ENCODE measurements around the gene HOXA3.

The HOXA3 gene

DNA sequence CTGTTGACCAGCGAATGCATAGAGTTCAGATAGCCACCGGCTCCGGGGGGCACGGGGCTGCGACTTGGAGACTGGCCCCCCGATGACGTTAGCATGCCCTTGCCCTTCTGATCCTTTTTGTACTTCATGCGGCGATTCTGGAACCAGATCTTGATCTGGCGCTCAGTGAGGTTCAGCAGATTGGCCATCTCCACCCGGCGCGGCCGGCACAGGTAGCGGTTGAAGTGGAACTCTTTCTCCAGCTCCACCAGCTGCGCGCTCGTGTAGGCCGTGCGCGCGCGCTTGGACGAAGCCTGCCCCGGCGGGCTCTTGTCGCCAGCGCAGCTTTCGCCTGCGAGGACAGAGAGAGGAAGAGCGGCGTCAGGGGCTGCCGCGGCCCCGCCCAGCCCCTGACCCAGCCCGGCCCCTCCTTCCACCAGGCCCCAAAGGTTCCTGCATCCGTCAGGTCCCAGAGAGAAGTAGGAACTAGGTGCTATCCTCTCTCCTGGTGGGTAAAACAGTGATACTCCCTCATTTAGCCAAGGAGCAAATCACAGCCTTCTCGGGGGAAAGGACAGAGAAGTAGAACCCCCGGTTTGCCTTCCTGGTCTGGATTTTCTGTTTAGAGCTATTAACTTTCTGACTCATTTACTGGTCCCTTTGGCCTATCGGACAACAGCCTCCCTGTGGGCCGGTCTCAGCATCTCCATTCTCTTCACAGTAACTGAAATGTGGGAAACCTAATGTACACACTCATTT is 43.8 kb downstream of the HOXA3 start:
- Histone ChIP-seq H3K4me1 (ENCODE audit: insufficient read depth, low read length) (peaks cover 9% of the 10 kb centered on the region; the same call in 1 of the 2 replicates), H3K36me3 (ENCODE audit: insufficient read depth, low read length) (no peaks in the 10 kb centered on the region), H3K27me3 (ENCODE audit: insufficient read depth, low read length) (peaks cover 100% of the 10 kb centered on the region), H3K4me3 (ENCODE audit: low read length) (no peak overlapping the region; the same call in 1 of the 2 replicates), H3K9ac (ENCODE audit: low read depth, low read length) (no peak overlapping the region), H3K27ac (ENCODE audit: low read depth, low read length) (no peak overlapping the region), H3K9me3 (ENCODE audit: insufficient read depth, low read depth, low read length) (no peaks in the 10 kb centered on the region)
- WGBS = 3% methylated on average over 40 of the region's 41 CpGs

DNA sequence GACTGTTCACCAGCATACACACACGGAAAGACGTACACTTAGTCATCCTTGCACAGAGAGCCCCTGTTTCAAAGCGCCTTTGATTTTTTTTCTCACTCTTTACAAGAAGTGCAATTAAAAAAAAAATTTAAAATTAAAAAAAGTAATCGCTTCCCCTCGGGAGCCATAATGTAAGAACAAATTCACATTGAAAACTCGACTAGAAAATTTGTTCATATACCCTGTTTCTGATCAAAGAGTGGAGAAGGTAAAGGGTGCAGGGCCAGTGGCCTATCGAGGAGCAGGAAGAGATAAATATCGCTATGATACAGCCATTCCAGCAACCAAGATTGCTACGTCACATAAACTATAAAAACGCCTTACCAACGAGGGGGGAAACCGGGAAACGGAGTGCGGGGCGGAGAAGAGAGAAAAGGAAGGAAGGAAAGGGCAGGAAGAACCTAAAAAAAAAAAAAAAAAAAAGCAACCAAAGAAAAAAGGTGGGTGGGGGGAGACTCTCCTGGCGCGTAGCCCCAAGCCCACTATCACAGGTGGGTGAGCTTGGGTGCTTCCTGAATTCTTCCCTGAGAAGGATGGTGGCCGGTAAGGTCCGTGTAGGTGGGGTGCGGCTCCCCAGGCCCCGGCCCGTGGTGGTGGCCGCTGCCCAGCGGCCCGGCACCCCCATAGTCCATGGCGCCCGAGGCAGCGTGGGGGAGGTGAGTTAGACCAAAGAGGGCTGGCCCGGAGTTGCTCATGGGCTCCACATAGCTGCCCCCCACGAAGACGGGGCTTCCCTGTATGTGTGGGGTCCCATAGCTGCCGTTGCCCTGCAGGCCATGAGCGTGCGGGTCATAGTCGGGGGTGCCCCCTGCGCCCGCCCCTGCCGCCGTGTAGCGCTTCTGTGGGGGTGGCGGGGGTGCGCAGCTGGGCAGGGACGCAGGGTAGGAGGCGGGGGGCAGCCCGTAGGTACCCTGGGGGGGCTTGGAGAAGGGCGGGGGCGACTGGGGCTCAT is 44.7 kb downstream of the HOXA3 start:
- no peak overlapping the region for H3K4me3 ChIP-seq (ENCODE audit: low read length)
- H3K36me3 ChIP-seq (ENCODE audit: insufficient read depth, low read length) = no peaks in the 10 kb centered on the region
- H3K4me1 ChIP-seq (ENCODE audit: insufficient read depth, low read length) = peaks cover 9% of the 10 kb centered on the region; the same call in 1 of the 2 replicates
- no peaks in the 10 kb centered on the region for H3K9me3 ChIP-seq (ENCODE audit: insufficient read depth, low read depth, low read length)
- H3K9ac ChIP-seq (ENCODE audit: low read depth, low read length) = no peak overlapping the region
- 5% methylated on average over 43 of the region's 47 CpGs for WGBS
- no peak overlapping the region for H3K27ac ChIP-seq (ENCODE audit: low read depth, low read length)
- H3K27me3 ChIP-seq (ENCODE audit: insufficient read depth, low read length) = peaks cover 100% of the 10 kb centered on the region

DNA sequence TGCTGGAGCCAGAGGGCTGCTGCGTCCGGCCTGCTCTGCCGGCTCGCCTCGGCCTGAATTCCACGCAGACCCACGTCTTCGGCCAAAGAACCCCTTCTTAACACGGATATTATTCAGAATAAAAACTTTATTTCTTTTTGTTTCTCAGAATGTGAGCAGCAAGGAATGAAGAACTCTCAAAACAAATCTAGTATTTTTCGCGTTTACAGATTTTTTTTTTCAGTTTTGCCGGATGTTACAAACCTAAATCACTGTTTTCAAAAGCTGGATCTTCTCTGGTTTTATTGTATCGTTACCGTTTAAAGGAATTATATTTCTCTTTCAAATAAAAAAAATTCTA is 45.5 kb downstream of the HOXA3 start:
- no peaks in the 10 kb centered on the region for H3K36me3 ChIP-seq (ENCODE audit: insufficient read depth, low read length)
- WGBS = 4% methylated on average over 12 of the region's 14 CpGs
- H3K9ac ChIP-seq (ENCODE audit: low read depth, low read length) = no peak overlapping the region
- no peaks in the 10 kb centered on the region for H3K9me3 ChIP-seq (ENCODE audit: insufficient read depth, low read depth, low read length)
- no peak overlapping the region for H3K27ac ChIP-seq (ENCODE audit: low read depth, low read length)
- H3K4me3 ChIP-seq (ENCODE audit: low read length) = peak overlapping the region; percentile 20; the same call in 1 of the 2 replicates
- peaks cover 100% of the 10 kb centered on the region for H3K27me3 ChIP-seq (ENCODE audit: insufficient read depth, low read length)
- H3K4me1 ChIP-seq (ENCODE audit: insufficient read depth, low read length) = peaks cover 9% of the 10 kb centered on the region; the same call in 1 of the 2 replicates

DNA sequence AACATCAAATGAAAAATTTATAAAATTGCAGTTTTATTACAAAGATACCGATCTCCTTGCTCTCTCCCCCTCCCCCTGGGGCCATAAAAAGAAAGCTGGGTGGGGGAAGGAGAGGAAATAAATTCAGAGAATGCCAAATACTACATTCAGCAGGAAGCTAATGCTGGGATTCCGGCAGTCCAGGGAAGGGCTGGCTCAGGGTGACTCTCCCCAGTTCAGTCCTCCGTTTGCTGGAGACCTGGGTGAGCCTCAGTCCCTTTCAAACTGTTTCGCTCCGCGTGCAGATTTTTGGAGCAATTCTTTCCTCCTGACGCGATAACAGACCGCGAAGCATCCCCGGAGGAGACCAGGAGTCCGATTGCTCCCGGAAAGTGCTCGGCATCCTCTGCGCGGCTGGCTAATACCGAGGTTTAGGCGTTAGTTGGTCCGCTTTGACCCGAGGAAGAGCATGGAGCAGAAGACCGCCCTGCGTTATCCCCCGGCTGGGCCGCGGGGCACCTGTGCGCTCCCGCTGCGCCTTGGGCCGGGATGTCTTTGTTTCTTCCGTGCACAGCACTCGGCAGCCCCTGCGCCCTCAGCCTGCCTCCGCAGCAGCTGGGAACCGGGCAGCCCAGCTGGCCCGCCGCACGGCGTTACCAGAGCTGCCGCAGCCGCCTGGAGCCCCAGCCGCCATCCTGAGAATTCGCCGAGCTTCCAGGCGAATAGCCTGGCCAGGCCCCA is 46.0 kb downstream of the HOXA3 start:
- Histone ChIP-seq H3K4me1 (ENCODE audit: insufficient read depth, low read length) (peaks cover 13% of the 10 kb centered on the region), H3K9me3 (ENCODE audit: insufficient read depth, low read depth, low read length) (no peaks in the 10 kb centered on the region), H3K4me3 (ENCODE audit: low read length) (peak overlapping the region; percentile 20; the same call in 1 of the 2 replicates), H3K27ac (ENCODE audit: low read depth, low read length) (no peak overlapping the region), H3K27me3 (ENCODE audit: insufficient read depth, low read length) (peaks cover 100% of the 10 kb centered on the region), H3K9ac (ENCODE audit: low read depth, low read length) (no peak overlapping the region), H3K36me3 (ENCODE audit: insufficient read depth, low read length) (no peaks in the 10 kb centered on the region)
- under 1% methylated on average over 43 of the region's 44 CpGs for WGBS

DNA sequence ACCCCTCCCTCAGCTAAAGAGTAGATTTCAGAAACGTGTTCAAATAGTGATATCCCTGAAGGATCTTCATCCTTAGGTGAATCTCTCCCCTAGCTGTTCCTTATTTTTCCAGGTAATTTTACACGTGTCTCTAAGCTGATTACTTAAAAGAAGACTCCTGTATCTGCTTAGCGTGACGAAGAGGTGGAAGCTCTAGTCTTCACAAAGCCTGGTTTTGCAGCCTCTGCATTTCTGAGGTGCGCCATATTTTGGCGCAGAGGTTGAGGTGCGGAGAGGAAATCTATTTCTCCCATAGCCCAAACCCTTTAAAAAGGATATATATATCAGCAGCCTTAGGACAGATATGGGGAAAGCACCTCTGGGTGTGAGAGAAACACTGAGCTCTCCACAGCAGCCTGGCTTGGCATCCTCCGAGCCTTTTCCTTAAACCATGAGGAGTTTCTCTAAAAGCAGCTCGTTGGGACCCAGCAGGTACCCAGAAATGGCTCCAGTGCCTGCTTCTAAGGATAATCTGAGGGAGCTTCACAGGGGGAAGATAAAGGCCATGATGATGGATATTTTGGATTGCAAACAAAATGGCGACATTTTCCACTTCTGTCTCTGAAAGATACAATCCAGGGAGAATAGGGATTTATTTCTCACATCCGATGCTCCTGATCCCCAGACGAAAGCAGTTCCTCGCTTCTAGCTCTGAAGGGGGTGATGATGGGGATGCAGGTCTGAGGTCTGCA is 46.9 kb downstream of the HOXA3 start:
- Histone ChIP-seq H3K27ac (ENCODE audit: low read depth, low read length) (no peak overlapping the region), H3K9ac (ENCODE audit: low read depth, low read length) (no peak overlapping the region), H3K4me1 (ENCODE audit: insufficient read depth, low read length) (peaks cover 18% of the 10 kb centered on the region), H3K9me3 (ENCODE audit: insufficient read depth, low read depth, low read length) (no peaks in the 10 kb centered on the region), H3K27me3 (ENCODE audit: insufficient read depth, low read length) (peaks cover 100% of the 10 kb centered on the region), H3K4me3 (ENCODE audit: low read length) (no peak overlapping the region), H3K36me3 (ENCODE audit: insufficient read depth, low read length) (no peaks in the 10 kb centered on the region)
- WGBS = 9% methylated on average over 11 of the region's 13 CpGs

DNA sequence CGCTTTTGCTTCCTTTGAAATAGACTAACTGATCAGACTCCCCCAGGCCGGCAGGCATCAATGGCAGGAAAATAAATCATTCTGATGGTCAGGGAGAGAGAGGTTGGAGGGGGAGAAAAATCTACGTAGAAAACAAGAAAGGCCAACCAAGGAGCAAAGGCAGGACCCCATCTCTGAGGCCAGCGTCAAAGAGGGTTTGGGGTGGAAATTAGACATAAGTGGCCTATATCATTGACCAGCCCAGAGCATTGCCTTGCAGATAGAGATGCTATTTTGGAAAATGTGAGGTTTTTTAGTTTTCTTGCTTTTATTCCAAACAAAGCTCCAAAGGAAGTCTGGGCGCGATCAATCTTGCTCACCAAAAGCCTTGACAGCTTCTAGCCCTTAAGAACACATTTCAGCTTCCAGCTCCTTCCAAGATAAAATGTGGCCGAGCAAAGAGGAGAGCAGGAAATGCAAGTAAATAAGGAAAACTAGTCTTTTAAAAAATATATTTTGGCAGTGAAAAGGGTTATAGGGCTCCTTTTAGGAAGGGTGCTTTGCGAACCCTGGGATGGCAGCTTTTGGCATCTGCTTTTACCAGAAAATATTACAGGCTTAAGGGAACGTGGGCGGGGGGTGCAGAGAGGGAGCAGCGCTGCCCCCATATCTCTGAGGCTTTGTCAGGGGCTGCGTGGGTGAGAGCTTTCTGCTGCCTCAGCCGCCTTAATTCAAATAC is 47.9 kb downstream of the HOXA3 start:
- WGBS = 18% methylated on average over 13 of the region's 13 CpGs
- H3K4me3 ChIP-seq (ENCODE audit: low read length) = no peak overlapping the region; the same call in 1 of the 2 replicates
- H3K27ac ChIP-seq (ENCODE audit: low read depth, low read length) = no peak overlapping the region
- peaks cover 100% of the 10 kb centered on the region for H3K27me3 ChIP-seq (ENCODE audit: insufficient read depth, low read length)
- H3K36me3 ChIP-seq (ENCODE audit: insufficient read depth, low read length) = no peaks in the 10 kb centered on the region
- H3K9me3 ChIP-seq (ENCODE audit: insufficient read depth, low read depth, low read length) = no peaks in the 10 kb centered on the region
- H3K9ac ChIP-seq (ENCODE audit: low read depth, low read length) = no peak overlapping the region
- peaks cover 25% of the 10 kb centered on the region for H3K4me1 ChIP-seq (ENCODE audit: insufficient read depth, low read length)

DNA sequence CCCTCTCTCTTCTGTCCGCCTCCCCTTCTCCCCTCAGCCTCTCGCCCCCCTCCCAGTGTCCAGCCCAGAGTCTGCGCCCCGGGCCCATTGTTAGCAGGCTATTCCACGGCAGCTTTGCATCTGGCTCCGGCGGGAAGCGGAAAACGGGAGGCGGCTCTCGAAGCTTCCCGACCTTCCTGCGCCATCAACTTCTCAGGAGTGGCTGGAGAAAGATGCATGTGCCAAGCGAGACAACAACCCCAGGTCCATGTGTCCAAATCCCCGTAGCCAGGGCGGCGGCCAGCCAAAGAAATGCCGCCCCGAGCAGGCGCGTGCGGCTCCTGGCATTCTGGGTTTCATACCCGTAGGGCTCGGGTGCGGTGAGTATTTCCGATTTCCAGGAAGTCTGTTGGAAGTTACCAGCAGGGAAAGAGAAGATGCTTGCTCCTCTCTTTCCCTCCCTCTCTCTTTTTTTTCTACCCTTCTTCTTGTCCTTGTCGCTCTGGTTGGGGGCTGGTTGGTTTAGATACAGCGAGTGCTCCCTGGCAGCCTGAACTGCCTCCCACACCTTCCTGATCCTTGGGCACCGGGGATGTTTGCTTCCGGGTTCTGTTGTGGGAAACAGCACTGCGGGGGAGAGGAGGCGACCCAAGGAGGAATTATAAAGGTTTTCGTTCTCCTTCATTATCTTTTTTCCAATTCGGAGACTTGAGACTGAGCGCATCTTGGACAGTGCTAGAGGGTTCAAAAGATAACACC is 48.7 kb downstream of the HOXA3 start:
- H3K4me1 ChIP-seq (ENCODE audit: insufficient read depth, low read length) = peaks cover 30% of the 10 kb centered on the region
- no peak overlapping the region for H3K27ac ChIP-seq (ENCODE audit: low read depth, low read length)
- peaks cover 100% of the 10 kb centered on the region for H3K27me3 ChIP-seq (ENCODE audit: insufficient read depth, low read length)
- H3K9ac ChIP-seq (ENCODE audit: low read depth, low read length) = no peak overlapping the region
- H3K36me3 ChIP-seq (ENCODE audit: insufficient read depth, low read length) = no peaks in the 10 kb centered on the region
- WGBS = 5% methylated on average over 33 of the region's 35 CpGs
- H3K9me3 ChIP-seq (ENCODE audit: insufficient read depth, low read depth, low read length) = no peaks in the 10 kb centered on the region
- peak overlapping the region; percentile 6; the same call in 1 of the 2 replicates for H3K4me3 ChIP-seq (ENCODE audit: low read length)

DNA sequence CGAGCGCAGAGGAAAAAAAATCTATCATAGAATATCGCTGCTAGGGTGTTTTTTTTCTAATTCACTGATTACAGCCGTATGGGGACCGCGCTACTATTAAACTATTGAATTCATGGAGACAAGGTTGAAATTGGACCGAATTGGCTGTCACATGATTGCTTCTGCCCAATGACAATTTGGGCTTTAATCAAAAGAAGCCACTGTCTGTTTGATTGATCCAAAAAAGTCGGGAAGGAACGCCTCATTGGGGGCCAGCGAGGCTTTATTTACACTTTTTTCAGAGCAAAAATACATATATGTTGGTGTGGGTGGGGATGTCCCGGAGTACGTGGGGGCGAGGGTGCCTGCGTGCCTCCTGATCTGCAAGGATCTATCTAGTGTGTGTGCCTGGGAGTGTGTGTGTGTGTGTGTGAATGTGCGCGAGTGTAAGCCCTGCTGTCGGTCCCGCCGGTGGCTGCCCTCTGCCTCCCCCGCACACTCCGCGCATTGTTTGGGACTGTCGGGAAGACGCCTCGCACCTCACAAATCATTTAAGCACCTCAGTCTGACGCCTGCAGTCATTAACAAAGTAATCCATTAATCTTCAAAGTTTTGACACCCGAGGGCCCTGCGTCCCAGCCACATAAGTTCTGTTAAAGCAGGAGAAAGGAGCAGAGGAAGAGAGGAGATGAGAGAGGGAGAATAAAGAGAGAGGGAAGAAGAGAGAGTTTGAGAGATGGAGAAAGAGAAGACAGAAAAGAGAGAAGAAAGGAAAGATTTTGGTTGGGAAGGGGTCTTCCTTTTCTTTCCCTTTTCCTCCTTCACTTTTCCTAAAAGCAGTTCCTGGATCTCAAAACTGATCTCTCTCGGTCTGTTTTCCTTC is 49.6 kb downstream of the HOXA3 start, which contains the start of gene HOXA2:
TSS of gene HOXA2 (minus strand) at position 103 of the 862 bp plus-strand sequence. CDS start 183 bp downstream, outside the sequence.
- Histone ChIP-seq H3K27me3 (ENCODE audit: insufficient read depth, low read length) (peaks cover 100% of the 10 kb centered on the region), H3K9ac (ENCODE audit: low read depth, low read length) (no peak within 1 kb of the TSS), H3K4me3 (ENCODE audit: low read length) (peak within 1 kb of the TSS; percentile 33; the same call in 1 of the 2 replicates), H3K36me3 (ENCODE audit: insufficient read depth, low read length) (no peaks in the 10 kb centered on the region), H3K4me1 (ENCODE audit: insufficient read depth, low read length) (peaks cover 30% of the 10 kb centered on the region), H3K9me3 (ENCODE audit: insufficient read depth, low read depth, low read length) (no peaks in the 10 kb centered on the region), H3K27ac (ENCODE audit: low read depth, low read length) (no peak within 1 kb of the TSS; the same call in 1 of the 2 replicates)
- WGBS = 4% methylated on average over 29 of the region's 29 CpGs
